ENCODE measurements around the gene RTL9. TPM values are rescaled to one million over a fixed set of nuclear protein-coding genes. Genes with fewer than 3 reads are reported as not detected.

RTL9 gene
- total and polyA plus RNA-seq, 2 experiments from 2014 or later, result 0.20 to 0.97 TPM

- Histone ChIP-seq H3K27ac (no peak overlapping the region), H3F3A (ENCODE audit: insufficient read depth) (peaks cover 17% of the 10 kb centered on the region), H3K4me3 (no peak overlapping the region), H3K4me1 (ENCODE audit: insufficient read depth) (peaks cover 42% of the 10 kb centered on the region), H3K9me2 (ENCODE audit: insufficient read depth) (no peaks in the 10 kb centered on the region), H3K27me3 (replicated peaks; ENCODE audit: insufficient read depth) (no peaks in the 10 kb centered on the region), H3K36me3 (ENCODE audit: low read depth) (no peaks in the 10 kb centered on the region), H3K9me3 (ENCODE audit: low read depth) (no peaks in the 10 kb centered on the region), H3K4me2 (ENCODE audit: unreplicated experiment) (no peak overlapping the region), H2AFZ (no peak overlapping the region), H3K79me2 (ENCODE audit: insufficient read depth) (no peaks in the 10 kb centered on the region), H4K20me1 (ENCODE audit: insufficient read depth) (no peaks in the 10 kb centered on the region), H3K9ac (no peak overlapping the region)
- in situ Hi-C loops (cut with MboI), result no loop called here
- WGBS, 2 experiments (ENCODE audit: low coverage in 1 of 2, low lambda C conversion rate in 2 of 2, missing lambda C conversion rate in 2 of 2), result 78 to 86% methylated on average over 4 to 6 of the region's 6 CpGs
- DNase-seq, result no peak
- no peak for TF ChIP-seq EZH2 (IDR thresholded peaks at IDR 0.05; ENCODE audit: insufficient read depth, poor library complexity, severe bottlenecking)
- no peak for TF ChIP-seq EZH2phosphoT487 (IDR thresholded peaks at IDR 0.05; ENCODE audit: insufficient read depth, low read depth)
These were observed 39.3 kb downstream of the RTL9 start for GRCh38 chrX:110397904-110398303.

- H3K9me3 ChIP-seq (ENCODE audit: low read depth), result no peaks in the 10 kb centered on the region
- DNase-seq, result no peak
- no peak for TF ChIP-seq EZH2 (IDR thresholded peaks at IDR 0.05; ENCODE audit: insufficient read depth, poor library complexity, severe bottlenecking)
- no peak for TF ChIP-seq EZH2phosphoT487 (IDR thresholded peaks at IDR 0.05; ENCODE audit: insufficient read depth, low read depth)
- H3K4me1 ChIP-seq (ENCODE audit: insufficient read depth), result peaks cover 55% of the 10 kb centered on the region
- no peaks in the 10 kb centered on the region for H4K20me1 ChIP-seq (ENCODE audit: insufficient read depth)
- H2AFZ ChIP-seq, result no peak overlapping the region
- H3K27ac ChIP-seq, result no peak overlapping the region
- in situ Hi-C loops (cut with MboI), result no loop called here
- no peaks in the 10 kb centered on the region for H3K27me3 ChIP-seq (replicated peaks; ENCODE audit: insufficient read depth)
- H3K36me3 ChIP-seq (ENCODE audit: low read depth), result no peaks in the 10 kb centered on the region
- H3K79me2 ChIP-seq (ENCODE audit: insufficient read depth), result no peaks in the 10 kb centered on the region
- no peak overlapping the region for H3K4me3 ChIP-seq
- 91 to 94% methylated on average over 5 of the region's 5 CpGs for WGBS, 2 experiments (ENCODE audit: low coverage in 1 of 2, low lambda C conversion rate in 2 of 2, missing lambda C conversion rate in 2 of 2)
- no peak overlapping the region for H3K4me2 ChIP-seq (ENCODE audit: unreplicated experiment)
- no peak overlapping the region for H3K9ac ChIP-seq
- H3K9me2 ChIP-seq (ENCODE audit: insufficient read depth), result no peaks in the 10 kb centered on the region
- H3F3A ChIP-seq (ENCODE audit: insufficient read depth), result peaks cover 33% of the 10 kb centered on the region
These were observed 40.8 kb downstream of the RTL9 start for GRCh38 chrX:110399497-110399896.

- H3K4me3 ChIP-seq, result no peak overlapping the region
- no peaks in the 10 kb centered on the region for H3K9me2 ChIP-seq (ENCODE audit: insufficient read depth)
- no peaks in the 10 kb centered on the region for H4K20me1 ChIP-seq (ENCODE audit: insufficient read depth)
- TF ChIP-seq EZH2 (IDR thresholded peaks at IDR 0.05; ENCODE audit: insufficient read depth, poor library complexity, severe bottlenecking) (no peak), EZH2phosphoT487 (IDR thresholded peaks at IDR 0.05; ENCODE audit: insufficient read depth, low read depth) (no peak)
- H3K4me1 ChIP-seq (ENCODE audit: insufficient read depth), result peaks cover 53% of the 10 kb centered on the region
- H2AFZ ChIP-seq, result no peak overlapping the region
- no peak for DNase-seq
- H3K36me3 ChIP-seq (ENCODE audit: low read depth), result no peaks in the 10 kb centered on the region
- no peaks in the 10 kb centered on the region for H3K27me3 ChIP-seq (replicated peaks; ENCODE audit: insufficient read depth)
- H3K27ac ChIP-seq, result no peak overlapping the region
- H3K9me3 ChIP-seq (ENCODE audit: low read depth), result no peaks in the 10 kb centered on the region
- H3F3A ChIP-seq (ENCODE audit: insufficient read depth), result peaks cover 33% of the 10 kb centered on the region
- H3K9ac ChIP-seq, result no peak overlapping the region
- WGBS, 2 experiments (ENCODE audit: low coverage in 1 of 2, low lambda C conversion rate in 2 of 2, missing lambda C conversion rate in 2 of 2), result 98 to 100% methylated on average over 3 of the region's 3 CpGs
- in situ Hi-C loops (cut with MboI), result loop anchor here (25.0 kb wide), 2 partner anchors 488 to 688 kb away; no protein-coding TSS in a partner anchor
- no peaks in the 10 kb centered on the region for H3K79me2 ChIP-seq (ENCODE audit: insufficient read depth)
- no peak overlapping the region for H3K4me2 ChIP-seq (ENCODE audit: unreplicated experiment)
These were observed 41.3 kb downstream of the RTL9 start for GRCh38 chrX:110399966-110400365.

DNA sequence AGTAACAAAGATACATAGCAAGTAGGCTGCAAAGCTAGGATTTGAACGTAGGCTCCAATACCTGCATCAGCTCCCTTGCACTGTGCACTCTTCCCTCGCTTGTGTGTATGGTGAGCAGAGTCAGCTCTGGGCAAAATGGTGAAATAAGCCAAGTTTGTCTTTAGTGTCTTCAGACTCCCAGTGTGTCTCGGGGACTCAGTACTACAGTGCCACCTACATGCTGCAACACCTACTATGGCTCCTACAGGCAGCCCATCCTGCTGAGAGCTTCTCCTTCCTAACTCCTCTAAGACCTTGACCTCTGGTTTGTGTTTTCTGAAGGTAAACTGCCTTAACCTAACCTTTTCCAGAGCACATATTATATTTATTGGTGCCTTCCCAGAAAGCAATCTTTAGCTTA is 42.5 kb downstream of the RTL9 start:
- H2AFZ ChIP-seq, result no peak overlapping the region
- no peaks in the 10 kb centered on the region for H3K36me3 ChIP-seq (ENCODE audit: low read depth)
- in situ Hi-C loops (cut with MboI), result loop anchor here (25.0 kb wide), 2 partner anchors 489 to 689 kb away; no protein-coding TSS in a partner anchor
- peaks cover 41% of the 10 kb centered on the region for H3K4me1 ChIP-seq (ENCODE audit: insufficient read depth)
- no peaks in the 10 kb centered on the region for H3K9me3 ChIP-seq (ENCODE audit: low read depth)
- H3K9ac ChIP-seq, result no peak overlapping the region
- no peaks in the 10 kb centered on the region for H3K9me2 ChIP-seq (ENCODE audit: insufficient read depth)
- 89 to 100% methylated on average over 3 of the region's 3 CpGs for WGBS, 2 experiments (ENCODE audit: low coverage in 1 of 2, low lambda C conversion rate in 2 of 2, missing lambda C conversion rate in 2 of 2)
- no peaks in the 10 kb centered on the region for H4K20me1 ChIP-seq (ENCODE audit: insufficient read depth)
- H3K4me2 ChIP-seq (ENCODE audit: unreplicated experiment), result no peak overlapping the region
- H3K27me3 ChIP-seq (replicated peaks; ENCODE audit: insufficient read depth), result no peaks in the 10 kb centered on the region
- TF ChIP-seq EZH2phosphoT487 (IDR thresholded peaks at IDR 0.05; ENCODE audit: insufficient read depth, low read depth) (no peak), EZH2 (IDR thresholded peaks at IDR 0.05; ENCODE audit: insufficient read depth, poor library complexity, severe bottlenecking) (no peak)
- no peak for DNase-seq
- no peaks in the 10 kb centered on the region for H3K79me2 ChIP-seq (ENCODE audit: insufficient read depth)
- no peak overlapping the region for H3K27ac ChIP-seq
- H3F3A ChIP-seq (ENCODE audit: insufficient read depth), result peaks cover 32% of the 10 kb centered on the region
- H3K4me3 ChIP-seq, result no peak overlapping the region

Measured in GM23248 (cell line).